Adrenal gland (tissue), 12 donors: Measurements from ENCODE around the gene RPS19. TPM values are rescaled to one million over a fixed set of nuclear protein-coding genes. Genes with fewer than 3 reads are reported as not detected.

Source experiments
- DNase-seq, 7 donors: peaks; one replicate each; pipeline ENCODE4 v3.0.0-alpha.2; 2019 to 2020
- H3K27ac ChIP-seq, 5 donors: fragments of 200-600 bp; sonication (generic) in 4 of 5; 1 replicate in 3 of 5; 2 replicates in 2 of 5; pipeline versions ENCODE4 v1.5.1 to v1.8.0; 2016 to 2020; ENCODE audit warnings: mild to moderate bottlenecking in 1 of 5
- H3K27me3 ChIP-seq: fragments of 200-600 bp; 2 replicates; pipeline ENCODE4 v1.8.0; 2021
- H3K36me3 ChIP-seq, 2 donors: fragments of 200-600 bp; replicated peaks in 1 of 2; 1 replicate in 1 of 2; 2 replicates in 1 of 2; pipeline versions ENCODE4 v1.5.1 to v1.8.0; 2018 to 2022
- H3K4me1 ChIP-seq, 2 donors: fragments of 200-600 bp; replicated peaks in 1 of 2; 1 replicate in 1 of 2; 2 replicates in 1 of 2; pipeline versions ENCODE4 v1.5.1 to v1.8.0; 2018 to 2021
- H3K4me3 ChIP-seq, 4 donors: fragments of 200-600 bp; sonication (generic) in 3 of 4; one replicate each; pipeline ENCODE4 v1.5.1; 2016 to 2018
- H3K9me3 ChIP-seq, 3 donors: fragments of 200-600 bp; sonication (generic) in 1 of 3; replicated peaks in 1 of 3; 1 replicate in 2 of 3; 2 replicates in 1 of 3; pipeline versions ENCODE4 v1.5.1 to v1.8.0; 2016 to 2021
- POLR2A ChIP-seq, 2 donors: fragments of 450-650 bp; IDR thresholded peaks; one replicate each; pipeline ENCODE4 v1.6.1; 2017; ENCODE audit warnings: antibody characterized with exemption in 2 of 2, mild to moderate bottlenecking in 2 of 2, moderate library complexity in 1 of 2
- WGBS, 4 donors: extraction: QIAGEN DNeasy Blood & Tissue Kit in 2 of 4; methylation state at CpG; one replicate each; pipeline versions ENCODE4 v1.1.5 to v1.1.7; 2013 to 2017; 5-methylcytosine and 5-hydroxymethylcytosine counted together
- intact Hi-C, 2 donors: fragments of 100-400 bp; cut with DNase I; formaldehyde crosslinking; loops; one replicate each; pipeline versions ENCODE4 v1.14.1 to v1.15.0; 2022 to 2023
- microRNA-seq, 3 donors: library from miRNA; unstranded; fragments of <30 nt; microRNA quantifications; one replicate each; pipeline ENCODE4, GENCODE V29; 2017 to 2020
- polyA plus RNA-seq, 3 donors: library from polyadenylated mRNA; stranded (reverse); fragments of 200-250 nt in 2 of 3; fragments of 350-450 nt in 1 of 3; fragmentation: Illumina TruSeq in 1 of 3; extraction: RNeasy Lipid Tissue Mini Kit (QIAGEN cat#74804) in 1 of 3; gene quantifications; one replicate each; pipeline ENCODE4 v1.2.3, GENCODE V29; 2013 to 2014
- small RNA-seq, 2 donors: library from RNA; depleted of rRNA; stranded (forward); fragments of <200 nt; gene quantifications; one replicate each; pipeline ENCODE3, GENCODE V24; 2016
- total RNA-seq, 9 donors: library from RNA; depleted of rRNA in 4 of 9; stranded (reverse); fragments of >200 nt in 4 of 9; fragments of 120-200 nt in 1 of 9; fragmentation: NEBNext Ultra II Directional in 1 of 9; extraction: Animal tissue kit (Norgen Biotek cat#: 25700) in 1 of 9; gene quantifications; one replicate each; pipeline versions ENCODE4 v1.1.0 to v1.2.4, GENCODE V29; 2013 to 2023
- TF ChIP-seq, protein P1 (sequence below), 6 experiments: fragments of 450-650 bp in 4 of 6; fragments of 200-600 bp in 2 of 6; sonication (generic) in 1 of 6; IDR thresholded peaks; 1 replicate in 5 of 6; 2 replicates in 1 of 6; pipeline versions ENCODE4 v1.5.1 to v1.8.0; 2016 to 2021; ENCODE audit warnings: antibody characterized with exemption in 6 of 6, mild to moderate bottlenecking in 2 of 6, moderate library complexity in 1 of 6
- donor health status: healthy with polysubstance abuse.
- donor health status: Bipolar disorder and iron deficiency.
- donor health status: DM: yes; HTN: yes; CAD: no.
- donor health status: DM: no; HTN: no; CAD: no.
- donor health status: DM: no; HTN: no; CAD: no.
- donor health status: DM: yes; HTN: yes; CAD: no.

Gene RPS19
- total and polyA plus RNA-seq, 12 donors: 418 to 3,405 (median 1,389) TPM

DNA sequence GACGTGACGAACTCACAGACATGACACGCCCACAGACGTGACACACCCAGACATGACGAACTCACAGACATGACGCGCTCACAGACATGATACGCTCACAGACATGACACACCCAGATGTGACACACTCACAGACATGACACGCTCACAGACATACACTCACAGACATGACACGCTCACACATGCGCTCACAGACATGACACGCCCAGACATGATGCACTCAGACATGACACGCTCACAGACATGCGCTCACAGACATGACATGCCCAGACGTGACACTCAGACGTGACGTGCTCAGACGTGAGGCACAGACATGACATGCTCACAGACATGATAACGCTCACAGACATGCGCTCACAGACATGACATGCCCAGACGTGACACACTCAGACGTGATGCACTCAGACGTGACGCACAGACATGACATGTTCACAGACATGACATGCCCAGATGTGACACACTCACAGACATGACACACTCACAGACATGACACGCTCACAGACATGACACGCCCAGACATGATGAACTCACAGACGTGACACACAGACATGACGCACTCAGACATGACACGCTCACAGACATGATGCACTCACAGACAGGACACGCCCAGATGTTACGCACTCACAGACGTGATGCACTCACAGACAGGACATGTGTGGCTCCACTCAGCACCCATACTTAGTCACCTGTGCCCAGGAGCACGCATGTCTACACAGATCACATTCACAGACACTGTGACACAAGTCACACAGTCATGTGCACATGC lies 60.1 kb downstream of the RPS19 start:
- Histone ChIP-seq H3K36me3 (no peaks in the 10 kb centered on the region), H3K27ac (no peak overlapping the region), H3K4me1 (no peaks in the 10 kb centered on the region), H3K9me3 (no peaks in the 10 kb centered on the region), H3K27me3 (peaks cover 56% of the 10 kb centered on the region), H3K4me3 (no peak overlapping the region)
- DNase-seq: no peak
- TF ChIP-seq, protein P1, sequence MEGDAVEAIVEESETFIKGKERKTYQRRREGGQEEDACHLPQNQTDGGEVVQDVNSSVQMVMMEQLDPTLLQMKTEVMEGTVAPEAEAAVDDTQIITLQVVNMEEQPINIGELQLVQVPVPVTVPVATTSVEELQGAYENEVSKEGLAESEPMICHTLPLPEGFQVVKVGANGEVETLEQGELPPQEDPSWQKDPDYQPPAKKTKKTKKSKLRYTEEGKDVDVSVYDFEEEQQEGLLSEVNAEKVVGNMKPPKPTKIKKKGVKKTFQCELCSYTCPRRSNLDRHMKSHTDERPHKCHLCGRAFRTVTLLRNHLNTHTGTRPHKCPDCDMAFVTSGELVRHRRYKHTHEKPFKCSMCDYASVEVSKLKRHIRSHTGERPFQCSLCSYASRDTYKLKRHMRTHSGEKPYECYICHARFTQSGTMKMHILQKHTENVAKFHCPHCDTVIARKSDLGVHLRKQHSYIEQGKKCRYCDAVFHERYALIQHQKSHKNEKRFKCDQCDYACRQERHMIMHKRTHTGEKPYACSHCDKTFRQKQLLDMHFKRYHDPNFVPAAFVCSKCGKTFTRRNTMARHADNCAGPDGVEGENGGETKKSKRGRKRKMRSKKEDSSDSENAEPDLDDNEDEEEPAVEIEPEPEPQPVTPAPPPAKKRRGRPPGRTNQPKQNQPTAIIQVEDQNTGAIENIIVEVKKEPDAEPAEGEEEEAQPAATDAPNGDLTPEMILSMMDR (IDR thresholded peaks at IDR 0.05): no peak
- no peak for TF ChIP-seq POLR2A (IDR thresholded peaks at IDR 0.05)
- intact Hi-C loops: no loop called here
- 79 to 89% (median 82%) methylated on average over 22 to 33 of the region's 33 CpGs for WGBS, 4 donors

DNA sequence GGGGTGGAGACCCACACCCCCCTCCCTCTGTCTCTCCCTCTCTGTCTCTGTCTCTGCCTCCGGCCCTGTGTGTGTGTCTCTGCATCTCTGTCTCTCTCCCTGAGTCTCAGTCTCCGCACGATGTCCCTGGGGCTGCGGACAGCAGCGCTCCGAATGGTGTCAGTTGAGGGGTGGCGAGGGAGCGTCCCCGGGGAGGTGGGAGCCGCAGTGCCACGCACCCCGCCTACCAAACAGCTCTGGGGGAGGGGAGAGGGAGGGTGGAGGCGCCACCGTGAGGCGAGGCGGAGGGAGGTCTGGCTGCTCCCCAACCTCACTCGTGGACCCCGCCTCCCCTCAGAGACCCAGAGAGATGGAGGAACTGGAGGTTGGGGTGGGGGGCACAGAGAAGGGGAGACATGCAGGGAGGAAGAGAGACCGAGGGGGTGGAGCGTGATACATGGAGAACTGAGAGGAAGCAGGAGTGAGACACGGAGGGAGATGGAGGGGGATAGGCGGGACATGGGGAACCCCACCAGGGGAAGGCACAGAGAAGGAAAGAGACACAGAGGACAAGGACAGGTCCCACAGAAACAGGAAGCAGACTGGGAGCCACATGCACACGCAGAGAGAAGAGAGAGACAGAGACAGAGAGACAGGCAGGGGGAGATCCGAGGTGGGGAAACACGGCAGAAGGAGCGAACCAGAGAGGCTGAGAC lies 61.0 kb downstream of the RPS19 start:
- no peaks in the 10 kb centered on the region for H3K9me3 ChIP-seq
- intact Hi-C loops: no loop called here
- no peak overlapping the region for H3K4me3 ChIP-seq
- 7 to 13% (median 9%) methylated on average over 20 to 26 of the region's 26 CpGs for WGBS, 4 donors
- TF ChIP-seq, protein P1 (IDR thresholded peaks at IDR 0.05): no peak
- TF ChIP-seq POLR2A (IDR thresholded peaks at IDR 0.05): no peak
- no peak for DNase-seq
- H3K36me3 ChIP-seq: no peaks in the 10 kb centered on the region
- H3K27me3 ChIP-seq: peaks cover 56% of the 10 kb centered on the region
- H3K4me1 ChIP-seq: no peaks in the 10 kb centered on the region
- H3K27ac ChIP-seq: no peak overlapping the region

DNA sequence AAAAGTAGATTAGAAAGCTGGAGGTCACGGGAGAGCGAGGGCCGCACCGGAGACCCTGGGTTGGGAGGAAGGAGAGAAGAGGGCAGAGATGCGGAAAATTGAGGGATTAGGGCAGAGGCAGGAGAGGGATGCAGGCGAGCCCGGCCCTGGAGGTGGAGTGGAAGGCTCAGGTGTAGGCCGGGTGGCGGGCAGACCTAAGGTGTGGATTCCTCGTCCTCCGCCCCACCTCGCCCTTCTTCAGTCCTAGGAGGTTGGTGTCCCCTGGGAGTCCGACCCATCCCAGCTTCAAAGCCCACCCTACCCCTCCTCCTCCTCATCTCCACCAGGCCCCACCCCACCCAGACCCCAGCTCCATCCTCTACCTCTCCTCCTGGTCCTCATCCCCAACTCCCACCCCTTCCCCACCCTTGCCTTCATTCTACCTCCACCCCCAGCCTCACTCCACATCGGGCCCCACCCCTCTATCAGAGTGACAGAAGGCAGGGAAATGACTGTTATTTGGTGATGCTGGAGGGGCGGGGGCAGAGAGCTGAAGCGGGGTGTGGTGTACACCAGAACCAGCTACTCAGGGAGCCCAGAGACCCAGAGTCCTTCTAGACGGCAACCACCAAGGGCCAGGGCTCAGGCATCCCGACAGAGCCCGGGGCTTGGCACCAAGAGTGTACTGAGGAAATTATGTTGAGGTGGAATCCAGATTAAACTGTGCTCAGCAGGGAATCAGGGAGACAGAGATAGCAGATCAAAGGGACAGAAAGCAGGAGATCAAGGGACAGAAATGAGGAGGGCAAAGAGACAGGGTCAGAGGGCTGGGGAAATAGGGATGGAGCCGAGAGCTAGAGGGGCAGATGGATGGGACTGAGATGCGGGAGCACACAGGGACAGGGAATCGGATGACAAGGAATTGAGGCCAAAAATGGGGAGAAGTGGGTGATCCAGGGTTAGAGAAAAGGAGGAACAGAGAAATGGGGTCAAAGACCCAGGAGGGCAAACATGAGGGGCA lies 61.8 kb downstream of the RPS19 start:
- no peaks in the 10 kb centered on the region for H3K9me3 ChIP-seq
- H3K4me1 ChIP-seq: no peaks in the 10 kb centered on the region
- no peak for DNase-seq
- WGBS, 4 donors: 8 to 18% (median 12%) methylated on average over 19 to 22 of the region's 22 CpGs
- H3K36me3 ChIP-seq: no peaks in the 10 kb centered on the region
- TF ChIP-seq POLR2A (IDR thresholded peaks at IDR 0.05): no peak
- TF ChIP-seq, protein P1 (IDR thresholded peaks at IDR 0.05): no peak
- intact Hi-C loops: no loop called here
- peaks cover 58% of the 10 kb centered on the region for H3K27me3 ChIP-seq
- H3K27ac ChIP-seq: no peak overlapping the region
- no peak overlapping the region for H3K4me3 ChIP-seq

Small RNA genes lying within 50 kb of the gene (microRNA-seq; reads per million reads assigned to microRNA genes)
- 0 to 0.28 (median 0) reads per million in 3 donors for gene MIR6797

Small RNA genes lying within 50 kb of the gene (small RNA-seq; reads per million reads assigned to genes)
- 0 reads per million in 2 donors for gene MIR6797

Other genes with a start within 250 kb of the RPS19 start
- 1 to 10 TPM in 3 of 9 donors, under 1 TPM in 3, not detected in 3; 0.19 to 1.6 (median 0.84) TPM for gene CEACAM4, start 233.2 kb upstream of the RPS19 start, total RNA-seq
- gene CEACAM4, start 233.2 kb upstream of the RPS19 start, polyA plus RNA-seq: under 1 TPM; 0.32 to 0.95 (median 0.84) TPM
- under 1 TPM in 2 of 9 donors, not detected in 7; 0.08 to 0.28 TPM for gene CEACAM7, start 172.0 kb upstream of the RPS19 start, total RNA-seq
- gene CEACAM7, start 172.0 kb upstream of the RPS19 start, polyA plus RNA-seq: under 1 TPM in 2 of 3 donors, not detected in 1; 0.07 to 0.40 TPM
- under 1 TPM in 4 of 9 donors, not detected in 5; 0.06 to 0.72 (median 0.35) TPM for gene CEACAM5, start 151.6 kb upstream of the RPS19 start, total RNA-seq
- gene CEACAM5, start 151.6 kb upstream of the RPS19 start, polyA plus RNA-seq: under 1 TPM in 2 of 3 donors, not detected in 1; 0.27 to 0.40 TPM
- gene CEACAM6, start 104.7 kb upstream of the RPS19 start, total RNA-seq: under 1 TPM in 5 of 9 donors, not detected in 4; 0.06 to 0.76 (median 0.24) TPM
- gene CEACAM6, start 104.7 kb upstream of the RPS19 start, polyA plus RNA-seq: under 1 TPM in 2 of 3 donors, not detected in 1; 0.13 to 0.24 TPM
- gene CEACAM3, start 63.7 kb upstream of the RPS19 start, total RNA-seq: under 1 TPM in 3 of 9 donors, not detected in 6; 0.11 to 0.99 (median 0.68) TPM
- gene CEACAM3, start 63.7 kb upstream of the RPS19 start, polyA plus RNA-seq: under 1 TPM in 2 of 3 donors, not detected in 1; 0.30 to 0.32 TPM
- gene LYPD4, start 15.6 kb upstream of the RPS19 start, total RNA-seq: not detected
- under 1 TPM in 1 of 3 donors, not detected in 2; 0.08 TPM for gene LYPD4, start 15.6 kb upstream of the RPS19 start, polyA plus RNA-seq
- gene DMRTC2, start 15.2 kb upstream of the RPS19 start, total RNA-seq: not detected
- gene DMRTC2, start 15.2 kb upstream of the RPS19 start, polyA plus RNA-seq: not detected
- 1 to 10 TPM in 1 of 9 donors, under 1 TPM in 5, not detected in 3; 0.28 to 1.0 (median 0.48) TPM for gene CD79A, start 17.0 kb downstream of the RPS19 start, total RNA-seq
- 1 to 10 TPM in 2 of 3 donors, under 1 TPM in 1; 0.37 to 6.2 (median 1.3) TPM for gene CD79A, start 17.0 kb downstream of the RPS19 start, polyA plus RNA-seq
- gene ARHGEF1, start 22.9 kb downstream of the RPS19 start, total RNA-seq: 10 to 100 TPM in 8 of 9 donors, 1 to 10 TPM in 1; 8.3 to 86.9 (median 53.9) TPM
- gene ARHGEF1, start 22.9 kb downstream of the RPS19 start, polyA plus RNA-seq: 100 to 1,000 TPM in 2 of 3 donors, 1 to 10 TPM in 1; 7.3 to 443 (median 196) TPM
- not detected for gene ERFL, start 68.2 kb downstream of the RPS19 start, total RNA-seq
- gene ERFL, start 68.2 kb downstream of the RPS19 start, polyA plus RNA-seq: under 1 TPM in 1 of 3 donors, not detected in 2; 0.10 TPM
- gene RABAC1, start 99.1 kb downstream of the RPS19 start, total RNA-seq: 100 to 1,000 TPM; 106 to 397 (median 183) TPM
- gene RABAC1, start 99.1 kb downstream of the RPS19 start, polyA plus RNA-seq: 100 to 1,000 TPM in 2 of 3 donors, 10 to 100 TPM in 1; 17.9 to 303 (median 174) TPM
- 10 to 100 TPM in 2 of 9 donors, 1 to 10 TPM in 3, under 1 TPM in 3, not detected in 1; 0.11 to 35.0 (median 3.5) TPM for gene ATP1A3, start 134.0 kb downstream of the RPS19 start, total RNA-seq
- 10 to 100 TPM in 1 of 3 donors, 1 to 10 TPM in 2; 4.1 to 14.2 (median 10.0) TPM for gene ATP1A3, start 134.0 kb downstream of the RPS19 start, polyA plus RNA-seq
- gene GRIK5, start 210.0 kb downstream of the RPS19 start, total RNA-seq: 1 to 10 TPM in 4 of 9 donors, under 1 TPM in 4, not detected in 1; 0.24 to 6.2 (median 0.85) TPM
- 10 to 100 TPM in 1 of 3 donors, 1 to 10 TPM in 2; 2.3 to 11.9 (median 2.4) TPM for gene GRIK5, start 210.0 kb downstream of the RPS19 start, polyA plus RNA-seq
- gene ZNF574, start 215.9 kb downstream of the RPS19 start, total RNA-seq: 10 to 100 TPM in 7 of 9 donors, 1 to 10 TPM in 2; 6.4 to 16.9 (median 13.2) TPM
- gene ZNF574, start 215.9 kb downstream of the RPS19 start, polyA plus RNA-seq: 1 to 10 TPM; 2.7 to 7.9 (median 5.4) TPM